Right cardiac atrium (tissue), 5 donors: ENCODE data around the gene DLL4. TPM values are rescaled to one million over a fixed set of nuclear protein-coding genes. Genes with fewer than 3 reads are reported as not detected.

Source experiments
- ATAC-seq, 2 donors: fragments of 200-7000 bp; cut with Tn5 transposase; one replicate each; pipeline versions ENCODE4 v1.8.0 to v1.9.1; 2020; ENCODE audit warnings: moderate library complexity in 2 of 2, mild to moderate bottlenecking in 1 of 2
- DNase-seq, 3 donors: peaks; one replicate each; pipeline ENCODE4 v3.0.0-alpha.2; 2020
- H3K27ac ChIP-seq: one replicate; pipeline ENCODE4 v1.5.1; 2013; ENCODE audit warnings: mild to moderate bottlenecking, low read length, control low read depth, moderate library complexity
- H3K27me3 ChIP-seq: one replicate; pipeline ENCODE4 v1.6.1; 2013; ENCODE audit not compliant: control insufficient read depth, insufficient read depth
- H3K4me1 ChIP-seq: one replicate; pipeline ENCODE4 v1.6.1; 2013; ENCODE audit warnings: low read length; ENCODE audit not compliant: control insufficient read depth, insufficient read depth
- H3K4me3 ChIP-seq: one replicate; pipeline ENCODE4 v1.5.1; 2013; ENCODE audit warnings: low read length, control low read depth
- H3K9me3 ChIP-seq: one replicate; pipeline ENCODE4 v1.6.1; 2013; ENCODE audit warnings: low read length; ENCODE audit not compliant: control insufficient read depth
- WGBS: extraction: QIAGEN DNeasy Blood & Tissue Kit; methylation state at CpG from one replicate; pipeline ENCODE4 v1.1.7; 2013; 5-methylcytosine and 5-hydroxymethylcytosine counted together
- intact Hi-C, 4 donors: fragments of 100-400 bp; cut with DNase I; formaldehyde crosslinking; loops; one replicate each; pipeline versions ENCODE4 v1.11.0 to v1.14.0; 2022 to 2023
- polyA plus RNA-seq: library from polyadenylated mRNA; stranded (reverse); fragments of 200-250 nt; gene quantifications from one replicate; pipeline ENCODE4 v1.2.3, GENCODE V29; 2013
- total RNA-seq, 4 donors: library from RNA; stranded (reverse); fragmentation: NEBNext Ultra II Directional; extraction: Animal tissue kit (Norgen Biotek cat#: 25700); gene quantifications; one replicate each; pipeline ENCODE4 v1.2.1, GENCODE V29; 2021
- donor health status: healthy with polysubstance abuse.
- donor health status: DM: no; HTN: yes; CAD: no.
- donor health status: DM: no; HTN: no; CAD: no.
- donor health status: DM: no; HTN: yes; CAD: no; lungs with severe emphysema.
- donor health status: DM: yes; HTN: yes; CAD: no.

The DLL4 gene
- total and polyA plus RNA-seq, 5 donors: 5.9 to 14.4 (median 7.2) TPM

GRCh38 chr15:40893733-40894680 is 35.1 kb upstream of the DLL4 start, which contains the start of gene VPS18:
TSS of gene VPS18 (plus strand) at chr15:40894450. CDS start at chr15:40894769, 319 bp downstream.
- Histone ChIP-seq H3K27me3 (no peaks in the 10 kb centered on the region), H3K9me3 (no peaks in the 10 kb centered on the region), H3K4me3 (peak within 1 kb of the TSS; percentile 82), H3K4me1 (peaks cover 6% of the 10 kb centered on the region), H3K27ac (peak within 1 kb of the TSS; percentile 80)
- DNase-seq: peak; percentile 98 to 100 (median 99)
- peak; percentile 98 for ATAC-seq
- intact Hi-C loops: loop anchor here in 2 of 4 donors (5.0 to 10.0 kb wide), 3 partner anchors 37 to 217 kb away; partner anchors contain the start of gene RAD51 (in 1 of the 2)
- 3% methylated on average over 55 of the region's 55 CpGs for WGBS

DNA sequence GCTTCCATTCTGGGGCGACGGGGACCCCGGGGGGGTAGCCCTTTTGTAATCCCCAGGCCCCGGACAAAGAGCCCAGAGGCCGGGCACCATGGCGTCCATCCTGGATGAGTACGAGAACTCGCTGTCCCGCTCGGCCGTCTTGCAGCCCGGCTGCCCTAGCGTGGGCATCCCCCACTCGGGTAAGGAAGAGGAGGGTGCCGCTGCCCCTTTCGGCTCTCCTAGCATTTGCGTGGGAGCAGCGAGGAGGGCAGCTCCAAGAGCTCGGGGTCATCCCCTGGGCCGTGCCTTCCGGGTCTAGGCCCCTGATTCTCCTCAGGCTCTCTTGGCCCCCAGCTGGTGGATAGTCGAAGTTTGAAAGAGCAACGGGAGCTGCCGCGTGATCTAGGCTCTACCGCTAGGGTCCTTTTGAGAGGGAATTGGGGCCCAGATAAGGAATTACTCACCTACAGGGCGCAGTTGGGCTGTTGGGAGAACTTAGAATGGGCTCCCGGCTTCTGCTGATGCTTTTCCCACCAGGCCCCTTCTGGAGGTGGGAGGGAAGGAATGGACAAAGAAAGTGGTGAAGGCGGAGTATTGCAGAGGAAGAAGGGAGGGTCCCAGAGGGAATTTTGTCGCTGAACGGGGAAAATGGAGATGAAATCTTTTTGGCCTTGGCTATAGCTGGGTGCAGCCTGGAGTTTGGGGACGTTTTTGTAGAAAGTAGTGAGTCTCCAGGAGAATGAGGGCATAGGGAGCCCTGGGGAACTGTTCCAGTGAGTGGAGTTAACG is 34.3 kb upstream of the DLL4 start:
- intact Hi-C loops: loop anchor here in 2 of 4 donors (5.0 to 10.0 kb wide), 3 partner anchors 38 to 218 kb away; partner anchors contain the start of gene RAD51 (in 1 of the 2)
- Histone ChIP-seq H3K9me3 (no peaks in the 10 kb centered on the region), H3K4me1 (peaks cover 6% of the 10 kb centered on the region), H3K4me3 (peak overlapping the region; percentile 82), H3K27me3 (no peaks in the 10 kb centered on the region), H3K27ac (peak overlapping the region; percentile 80)
- DNase-seq (peak; percentile 60 to 77 (median 75)), ATAC-seq (peak; percentile 40 to 60)
- WGBS: 1% methylated on average over 33 of the region's 33 CpGs

GRCh38 chr15:40899536-40900207 is 29.5 kb upstream of the DLL4 start:
- H3K9me3 ChIP-seq: no peaks in the 10 kb centered on the region
- 89% methylated on average over 33 of the region's 33 CpGs for WGBS
- no peaks in the 10 kb centered on the region for H3K27me3 ChIP-seq
- no peak for ATAC-seq
- no peak overlapping the region for H3K27ac ChIP-seq
- H3K4me1 ChIP-seq: peaks cover 6% of the 10 kb centered on the region
- intact Hi-C loops: loop anchor here in 2 of 4 donors (5.0 to 10.0 kb wide), 3 partner anchors 123 to 433 kb away; partner anchors contain the start of genes NUSAP1 (in 1 of the 2), OIP5 (in 1 of the 2) and RAD51 (in 1 of the 2)
- DNase-seq: peak in 1 of 3 donors; percentile 35
- no peak overlapping the region for H3K4me3 ChIP-seq

DNA sequence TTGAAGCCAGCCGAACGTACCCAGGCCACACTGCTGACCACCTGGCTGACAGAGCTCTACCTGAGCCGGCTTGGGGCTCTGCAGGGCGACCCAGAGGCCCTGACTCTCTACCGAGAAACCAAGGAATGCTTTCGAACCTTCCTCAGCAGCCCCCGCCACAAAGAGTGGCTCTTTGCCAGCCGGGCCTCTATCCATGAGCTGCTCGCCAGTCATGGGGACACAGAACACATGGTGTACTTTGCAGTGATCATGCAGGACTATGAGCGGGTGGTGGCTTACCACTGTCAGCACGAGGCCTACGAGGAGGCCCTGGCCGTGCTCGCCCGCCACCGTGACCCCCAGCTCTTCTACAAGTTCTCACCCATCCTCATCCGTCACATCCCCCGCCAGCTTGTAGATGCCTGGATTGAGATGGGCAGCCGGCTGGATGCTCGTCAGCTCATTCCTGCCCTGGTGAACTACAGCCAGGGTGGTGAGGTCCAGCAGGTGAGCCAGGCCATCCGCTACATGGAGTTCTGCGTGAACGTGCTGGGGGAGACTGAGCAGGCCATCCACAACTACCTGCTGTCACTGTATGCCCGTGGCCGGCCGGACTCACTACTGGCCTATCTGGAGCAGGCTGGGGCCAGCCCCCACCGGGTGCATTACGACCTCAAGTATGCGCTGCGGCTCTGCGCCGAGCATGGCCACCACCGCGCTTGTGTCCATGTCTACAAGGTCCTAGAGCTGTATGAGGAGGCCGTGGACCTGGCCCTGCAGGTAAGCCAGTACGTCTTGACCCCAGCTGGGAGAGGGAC is 28.7 kb upstream of the DLL4 start:
- no peaks in the 10 kb centered on the region for H3K27me3 ChIP-seq
- no peak for ATAC-seq
- 82% methylated on average over 36 of the region's 36 CpGs for WGBS
- peak in 1 of 3 donors; percentile 50 for DNase-seq
- H3K4me1 ChIP-seq: peaks cover 1% of the 10 kb centered on the region
- H3K9me3 ChIP-seq: no peaks in the 10 kb centered on the region
- no peak overlapping the region for H3K4me3 ChIP-seq
- intact Hi-C loops: loop anchor here in 2 of 4 donors (5.0 kb wide), 2 partner anchors 122 to 432 kb away; partner anchors contain the start of genes NUSAP1 (in 1 of the 2) and OIP5 (in 1 of the 2)
- H3K27ac ChIP-seq: no peak overlapping the region

- Histone ChIP-seq H3K9me3 (no peaks in the 10 kb centered on the region), H3K27me3 (no peaks in the 10 kb centered on the region), H3K27ac (no peak overlapping the region), H3K4me1 (no peaks in the 10 kb centered on the region), H3K4me3 (no peak overlapping the region)
- no peak for DNase-seq
- intact Hi-C loops: loop anchor here in 2 of 4 donors (5.0 kb wide), 2 partner anchors 121 to 431 kb away; partner anchors contain the start of genes NUSAP1 (in 1 of the 2) and OIP5 (in 1 of the 2)
- WGBS: 78% methylated on average over 5 of the region's 5 CpGs
- ATAC-seq: no peak
Measured at GRCh38 chr15:40901053-40901443, 28.1 kb upstream of the DLL4 start.

DNA sequence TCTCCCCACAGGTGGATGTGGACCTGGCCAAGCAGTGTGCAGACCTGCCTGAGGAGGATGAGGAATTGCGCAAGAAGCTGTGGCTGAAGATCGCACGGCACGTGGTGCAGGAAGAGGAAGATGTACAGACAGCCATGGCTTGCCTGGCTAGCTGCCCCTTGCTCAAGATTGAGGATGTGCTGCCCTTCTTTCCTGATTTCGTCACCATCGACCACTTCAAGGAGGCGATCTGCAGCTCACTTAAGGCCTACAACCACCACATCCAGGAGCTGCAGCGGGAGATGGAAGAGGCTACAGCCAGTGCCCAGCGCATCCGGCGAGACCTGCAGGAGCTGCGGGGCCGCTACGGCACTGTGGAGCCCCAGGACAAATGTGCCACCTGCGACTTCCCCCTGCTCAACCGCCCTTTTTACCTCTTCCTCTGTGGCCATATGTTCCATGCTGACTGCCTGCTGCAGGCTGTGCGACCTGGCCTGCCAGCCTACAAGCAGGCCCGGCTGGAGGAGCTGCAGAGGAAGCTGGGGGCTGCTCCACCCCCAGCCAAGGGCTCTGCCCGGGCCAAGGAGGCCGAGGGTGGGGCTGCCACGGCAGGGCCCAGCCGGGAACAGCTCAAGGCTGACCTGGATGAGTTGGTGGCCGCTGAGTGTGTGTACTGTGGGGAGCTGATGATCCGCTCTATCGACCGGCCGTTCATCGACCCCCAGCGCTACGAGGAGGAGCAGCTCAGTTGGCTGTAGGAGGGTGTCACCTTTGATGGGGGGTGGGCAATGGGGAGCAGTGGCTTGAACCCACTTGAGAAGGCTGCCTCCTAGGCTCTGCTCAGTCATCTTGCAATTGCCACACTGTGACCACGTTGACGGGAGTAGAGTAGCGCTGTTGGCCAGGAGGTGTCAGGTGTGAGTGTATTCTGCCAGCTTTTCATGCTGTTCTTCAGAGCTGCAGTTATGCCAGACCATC is 26.3 kb upstream of the DLL4 start:
- Histone ChIP-seq H3K27me3 (no peaks in the 10 kb centered on the region), H3K4me1 (peaks cover 6% of the 10 kb centered on the region), H3K4me3 (no peak overlapping the region), H3K9me3 (no peaks in the 10 kb centered on the region), H3K27ac (no peak overlapping the region)
- DNase-seq (peak in 2 of 3 donors; percentile 63 to 77), ATAC-seq (no peak)
- WGBS: 79% methylated on average over 33 of the region's 33 CpGs
- intact Hi-C loops: loop anchor here in 3 of 4 donors (2.0 to 5.0 kb wide), 3 partner anchors 116 to 429 kb away; partner anchors contain the start of genes NUSAP1 (in 1 of the 3) and OIP5 (in 1 of the 3)

GRCh38 chr15:40904552-40905201 is 24.5 kb upstream of the DLL4 start:
- DNase-seq: peak in 1 of 3 donors; percentile 48
- peaks cover 6% of the 10 kb centered on the region for H3K4me1 ChIP-seq
- intact Hi-C loops: loop anchor here (1.0 to 5.0 kb wide), 7 partner anchors 26 to 428 kb away; partner anchors contain the start of genes NUSAP1 (in 1 of the 4) and OIP5 (in 1 of the 4)
- 64% methylated on average over 7 of the region's 7 CpGs for WGBS
- no peaks in the 10 kb centered on the region for H3K9me3 ChIP-seq
- no peaks in the 10 kb centered on the region for H3K27me3 ChIP-seq
- no peak overlapping the region for H3K27ac ChIP-seq
- no peak for ATAC-seq
- no peak overlapping the region for H3K4me3 ChIP-seq

- H3K4me3 ChIP-seq: peak overlapping the region; percentile 21
- 1% methylated on average over 36 of the region's 36 CpGs for WGBS
- peak; percentile 90 for ATAC-seq
- peaks cover 10% of the 10 kb centered on the region for H3K4me1 ChIP-seq
- intact Hi-C loops: loop anchor here in 3 of 4 donors (2.0 to 5.0 kb wide), 4 partner anchors 34 to 276 kb away; no protein-coding TSS in a partner anchor
- H3K27me3 ChIP-seq: no peaks in the 10 kb centered on the region
- H3K9me3 ChIP-seq: no peaks in the 10 kb centered on the region
- peak overlapping the region; percentile 73 for H3K27ac ChIP-seq
- DNase-seq: peak; percentile 88 to 96 (median 95)
Measured at GRCh38 chr15:40906091-40906990, 22.8 kb upstream of the DLL4 start.
